Middle frontal gyrus (tissue), 1 donor: ENCODE measurements around the gene ADCY3.

Experiments used
- DNase-seq: peaks from one replicate; pipeline ENCODE4 v3.0.0-alpha.2; 2015; ENCODE audit warnings: low spot score; ENCODE audit errors: extremely low spot score

The ADCY3 gene

DNA sequence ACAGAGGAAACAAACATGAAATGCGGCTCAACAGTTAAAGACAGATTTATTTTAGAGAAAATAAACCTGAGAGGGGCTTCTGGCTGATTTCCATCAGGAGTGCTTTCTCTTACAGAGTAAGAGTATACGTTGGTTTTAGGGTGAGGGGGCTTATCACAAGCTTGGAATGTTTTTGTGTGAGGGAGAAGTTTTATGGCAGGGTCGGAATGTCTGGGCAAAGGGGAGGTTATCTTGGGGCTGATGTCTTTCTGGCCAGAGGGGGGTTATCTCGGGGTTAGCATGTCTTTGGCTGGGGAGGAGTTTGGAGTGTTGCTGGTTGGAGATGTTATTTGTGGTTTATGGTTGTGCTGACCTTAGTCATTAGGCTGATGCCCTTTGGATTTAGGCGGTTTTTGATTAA is 149.0 kb downstream of the ADCY3 start:
- no peak for DNase-seq
